HT-29 (cell line): ENCODE measurements around the gene EDC3. TPM values are rescaled to one million over a fixed set of nuclear protein-coding genes. Genes with fewer than 3 reads are reported as not detected.
"Not testable (repeated sequence)": the region's sequence is repeated elsewhere in the genome, so short reads cannot be mapped to it uniquely, and the experiment has no call there.

Experiments used
- DNase-seq: peaks from one replicate; pipeline ENCODE4 v3.0.0-alpha.2; 2015; ENCODE audit warnings: low spot score
- total RNA-seq: library from RNA; depleted of rRNA; stranded (reverse); fragments of >200 nt; shearing (Covaris generic); gene quantifications from 2 replicates; pipeline ENCODE4 v1.2.3, GENCODE V29; 2014

Gene EDC3
- total RNA-seq, 1 experiment from 2014 or later = 24.0 TPM

DNA sequence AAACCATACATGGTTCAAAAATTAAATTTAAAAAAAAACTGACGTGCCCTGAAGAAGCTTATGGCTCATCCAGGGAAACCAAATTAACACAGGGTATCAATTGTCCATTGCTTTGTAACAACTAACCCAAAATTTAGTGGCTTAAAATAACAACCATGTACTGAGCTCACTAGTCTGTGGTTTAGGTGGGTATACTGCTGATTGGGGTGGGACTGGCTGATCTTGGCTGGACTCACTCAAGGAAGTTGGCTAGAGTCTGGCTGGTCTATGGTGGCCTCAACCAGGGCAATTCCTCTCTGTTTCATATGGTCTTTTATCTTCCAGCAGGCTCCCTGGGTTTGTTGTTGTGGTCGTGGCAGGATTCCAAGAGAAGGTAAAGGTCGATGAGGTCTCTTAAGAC is 14.1 kb upstream of the EDC3 start:
- DNase-seq = no peak

DNA sequence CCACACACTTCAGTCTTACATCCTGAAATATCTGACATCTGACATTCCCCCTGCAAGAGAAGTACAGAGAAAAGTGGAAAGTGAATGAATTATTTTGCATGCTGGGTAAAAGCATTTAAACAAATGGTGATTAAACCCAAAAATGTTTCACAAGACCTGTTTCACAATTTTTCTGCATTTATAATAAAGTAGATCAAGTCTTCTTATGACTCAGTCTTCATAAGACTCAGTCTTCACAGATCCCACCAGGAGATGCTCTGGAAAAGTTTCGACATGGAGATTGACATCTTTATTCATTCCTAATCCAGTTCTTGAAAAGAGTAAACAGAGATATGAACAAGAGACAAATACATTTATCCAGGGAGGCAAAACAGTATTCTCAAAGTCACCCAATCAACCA is 13.2 kb upstream of the EDC3 start:
- DNase-seq = no peak

GRCh38 chr15:74696808-74697207 is 984 bp upstream of the EDC3 start:
- no peak for DNase-seq

- no peak for DNase-seq
Measured at GRCh38 chr15:74696398-74696729, 540 bp upstream of the EDC3 start.

- DNase-seq = no peak
Measured at GRCh38 chr15:74692327-74692726, 3.5 kb downstream of the EDC3 start.

DNA sequence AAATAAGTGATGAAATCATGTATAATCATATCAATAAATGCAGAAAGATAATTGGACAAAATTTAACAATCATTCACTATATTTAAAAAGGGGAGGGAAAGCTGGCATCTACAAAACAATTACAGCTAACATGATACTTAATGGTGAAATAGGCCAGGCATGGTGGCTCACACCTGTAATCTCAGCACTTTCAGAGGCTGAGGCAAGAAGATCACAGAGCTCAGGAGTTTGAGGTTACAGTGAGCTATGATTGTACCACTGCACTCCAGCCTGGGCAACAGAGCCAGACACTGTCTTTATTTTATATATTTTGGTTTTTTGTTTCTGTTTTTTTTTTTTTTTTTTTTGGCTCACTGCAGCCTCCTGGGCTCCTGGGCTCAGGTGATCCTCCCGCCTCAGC is 12.1 kb downstream of the EDC3 start:
- no peak for DNase-seq

DNA sequence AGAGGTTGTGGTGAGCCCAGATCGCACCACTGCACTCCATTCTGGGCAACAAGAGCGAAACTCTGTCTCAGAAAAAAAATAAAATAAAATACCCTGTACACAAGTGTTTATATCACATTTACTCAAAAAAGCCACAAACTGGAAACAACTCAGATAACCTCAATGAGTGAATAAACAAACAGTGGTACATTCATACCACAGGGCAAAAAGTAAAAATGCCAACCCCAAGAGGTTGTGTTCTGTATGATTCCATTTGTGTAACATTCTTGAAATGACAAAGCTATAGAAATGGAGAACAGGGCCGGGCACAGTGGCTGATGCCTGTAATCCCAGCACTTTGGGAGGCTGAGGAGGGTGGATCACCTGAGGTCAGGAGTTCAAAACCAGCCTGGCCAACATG is 12.9 kb downstream of the EDC3 start:
- DNase-seq = no peak

GRCh38 chr15:74680456-74680855 is 15.4 kb downstream of the EDC3 start:
- DNase-seq = no peak

DNA sequence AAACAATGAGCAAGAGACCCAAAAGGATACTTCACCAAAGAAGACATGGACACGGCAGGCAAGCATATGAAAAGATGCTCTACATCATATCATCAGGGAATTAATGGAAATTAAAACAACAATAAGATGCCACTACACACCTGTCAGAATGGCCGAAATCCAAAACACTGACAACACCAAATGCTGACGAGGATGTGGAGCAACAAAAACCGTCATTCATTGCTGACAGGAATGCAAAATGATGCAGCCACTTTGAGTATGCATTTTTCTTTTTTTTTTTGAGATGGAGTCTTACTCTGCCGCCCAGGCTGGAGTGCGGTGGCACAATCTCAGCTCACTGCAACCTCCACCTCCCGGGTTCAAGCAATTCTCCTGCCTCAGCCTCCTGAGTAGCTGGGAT is 19.0 kb downstream of the EDC3 start:
- DNase-seq = no peak

DNA sequence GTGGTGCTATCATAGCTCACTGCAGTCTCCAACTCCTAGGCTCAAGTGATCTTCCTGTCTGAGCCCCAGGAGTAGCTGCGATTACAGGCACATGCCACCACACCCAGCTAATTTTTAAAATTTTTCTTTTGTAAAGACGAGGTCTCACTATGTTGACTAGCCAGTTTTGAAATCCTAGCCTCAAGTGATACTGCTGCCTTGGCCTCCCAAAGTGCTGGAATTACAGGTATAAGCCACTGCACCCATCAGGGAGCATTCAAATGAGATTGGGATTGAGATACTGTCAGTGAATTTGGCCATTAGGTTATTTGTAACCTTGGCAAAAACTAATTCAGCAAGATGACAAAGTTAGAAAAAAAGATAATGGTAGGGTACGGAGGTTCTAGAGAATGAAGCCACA is 21.7 kb downstream of the EDC3 start:
- no peak for DNase-seq

DNA sequence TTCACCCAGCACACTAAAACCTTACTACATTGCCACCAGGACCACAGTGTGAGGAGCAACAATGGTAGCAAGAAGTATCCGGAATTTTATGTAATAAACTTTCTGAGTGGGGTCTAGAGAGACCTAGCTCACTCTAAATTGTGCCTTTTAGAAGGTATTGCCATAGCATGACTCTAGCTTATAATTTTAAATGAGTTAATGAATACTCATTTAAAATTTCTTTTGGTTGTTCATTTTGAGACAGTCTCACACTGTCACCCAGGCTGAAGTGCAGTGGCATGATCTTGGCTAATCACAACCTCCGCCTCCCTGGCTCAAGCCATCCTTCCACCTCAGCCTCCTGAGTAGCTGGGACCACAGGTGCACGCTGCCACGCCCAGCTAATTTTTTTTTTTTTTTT is 26.2 kb downstream of the EDC3 start:
- DNase-seq = no peak

DNA sequence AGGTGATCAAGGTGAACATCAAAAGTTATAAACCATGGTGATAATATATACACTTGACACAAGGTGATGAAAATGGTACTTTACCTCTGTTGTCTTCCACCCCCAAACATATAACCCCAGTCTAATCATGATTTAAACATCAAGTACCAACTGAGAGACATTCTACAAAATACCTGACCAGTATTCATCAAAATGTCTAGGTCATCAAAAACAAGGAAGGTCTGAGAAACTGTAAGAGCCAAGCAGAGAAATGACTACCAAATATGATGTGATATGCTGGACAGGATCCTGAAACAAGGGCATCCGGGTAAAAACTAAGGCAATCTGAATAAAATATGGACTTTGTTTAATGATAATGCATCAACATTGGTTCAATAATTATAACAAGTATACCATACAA is 27.8 kb downstream of the EDC3 start:
- no peak for DNase-seq

GRCh38 chr15:74664670-74665069 is 31.2 kb downstream of the EDC3 start:
- DNase-seq = no peak

DNA sequence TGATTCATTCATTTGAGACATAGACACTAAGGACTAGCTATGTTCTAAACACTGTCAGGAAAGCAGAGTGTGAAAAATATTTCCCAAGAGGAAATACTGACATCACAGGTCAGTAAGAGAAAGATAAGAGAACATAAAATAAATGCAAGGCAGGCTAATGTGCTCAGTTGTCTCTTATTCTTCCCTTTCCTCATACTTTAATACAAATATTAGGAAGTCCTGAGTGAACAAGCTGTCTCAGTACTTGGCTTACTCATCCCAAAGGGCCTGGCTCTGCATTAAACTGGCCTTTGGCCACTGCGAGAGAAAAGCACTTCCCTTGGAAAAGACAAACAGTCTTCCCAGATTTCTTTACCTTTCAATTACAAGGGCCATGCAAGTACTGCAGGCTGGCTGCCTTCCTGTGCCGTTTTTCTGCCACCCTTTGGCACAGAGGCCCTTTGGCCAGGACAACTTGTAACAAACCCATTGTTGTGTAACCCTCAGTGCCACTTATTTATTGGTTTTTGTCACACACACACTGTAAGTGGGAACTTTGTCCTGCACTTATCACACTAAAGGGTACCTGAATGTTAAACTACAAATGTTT is 31.7 kb downstream of the EDC3 start:
- peak; percentile 53 for DNase-seq

DNA sequence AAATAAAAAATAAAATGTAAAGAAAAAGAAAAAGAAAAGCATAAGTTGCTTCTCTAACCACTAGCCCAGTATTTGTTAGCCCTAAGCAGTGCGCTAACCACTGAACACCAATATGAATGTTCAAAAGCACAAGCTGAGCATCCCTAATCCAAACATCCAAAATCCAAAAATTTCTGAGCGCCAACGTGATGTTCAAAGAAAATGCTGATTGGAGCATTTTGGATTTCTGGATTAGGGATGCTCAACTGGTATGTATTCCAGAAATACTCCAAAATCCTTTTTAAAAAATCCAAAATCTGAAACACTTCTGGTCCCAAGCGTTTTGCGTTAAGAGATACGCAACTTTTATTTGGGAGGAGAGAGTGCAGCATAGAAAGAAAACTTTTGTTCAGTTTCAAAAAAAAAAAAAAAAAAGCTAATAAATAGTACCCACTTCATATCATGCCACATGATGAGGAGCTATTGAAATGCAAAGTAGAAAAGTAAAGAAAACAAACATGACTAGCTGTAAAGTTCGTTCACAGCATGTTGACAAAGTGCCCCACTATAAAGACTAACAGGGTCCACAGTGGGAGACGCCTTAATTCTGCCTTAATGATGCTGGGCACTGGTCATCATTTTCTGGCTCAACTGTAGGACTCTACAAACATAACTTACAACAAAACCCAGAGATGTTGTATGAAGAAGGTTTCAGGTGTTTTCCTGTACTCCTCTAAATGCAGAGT is 32.4 kb downstream of the EDC3 start:
- DNase-seq = no peak

DNA sequence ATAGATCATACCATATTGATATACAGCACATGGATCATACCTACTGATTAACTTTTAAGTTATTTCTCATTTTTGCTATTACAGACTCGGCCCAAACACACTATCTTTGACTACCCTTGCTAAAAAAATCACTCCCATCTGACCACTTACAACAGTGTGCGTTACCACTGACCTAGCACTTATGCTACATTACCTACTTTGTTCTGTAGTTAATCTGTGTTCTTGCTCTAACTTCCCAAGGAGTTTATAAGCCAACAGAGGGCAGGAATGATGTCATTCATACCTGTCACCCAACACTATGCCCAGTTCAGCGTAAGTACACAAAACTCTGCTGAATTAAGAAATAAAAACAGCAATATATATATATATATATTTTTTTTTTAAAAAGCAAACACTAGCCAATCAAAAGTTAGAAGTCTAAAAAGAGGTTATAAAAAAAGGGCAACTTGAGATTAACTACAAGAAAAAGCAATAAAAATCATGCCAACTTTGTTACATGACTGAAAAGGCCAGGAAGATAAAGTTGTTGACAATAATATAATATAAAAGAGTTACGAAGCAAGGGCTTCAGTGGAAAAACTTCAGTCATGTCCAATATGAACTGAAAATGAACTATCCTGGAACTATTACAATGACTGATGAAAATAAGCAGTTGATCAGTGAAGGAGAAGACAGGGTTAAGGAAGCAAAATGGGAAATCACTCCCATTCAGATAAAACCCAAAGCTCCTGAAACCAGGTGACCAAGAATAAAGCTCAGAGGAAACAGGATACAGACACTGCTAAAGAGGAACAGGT is 33.6 kb downstream of the EDC3 start:
- DNase-seq = no peak

- not testable (repeated sequence) for DNase-seq
Measured at GRCh38 chr15:74661280-74661679, 34.5 kb downstream of the EDC3 start.

DNA sequence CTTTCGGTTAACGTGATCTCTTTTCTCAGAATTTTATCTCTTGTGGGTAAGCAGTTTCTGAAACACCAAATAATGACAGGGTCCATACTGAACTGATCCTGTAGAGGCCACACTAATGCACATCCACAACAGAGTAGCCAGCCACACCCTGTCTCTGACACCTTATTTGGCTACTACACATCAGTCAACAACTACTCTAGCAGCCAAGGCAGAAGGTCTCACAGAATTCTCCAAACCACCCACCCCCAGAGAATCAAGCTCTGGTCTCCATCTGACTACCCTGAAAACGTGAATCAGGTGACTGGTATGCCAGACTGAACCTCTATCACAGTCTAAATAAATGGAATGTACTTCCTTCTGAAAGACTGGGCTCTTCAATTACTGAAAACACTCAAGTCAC is 38.0 kb downstream of the EDC3 start:
- DNase-seq = no peak

- DNase-seq = no peak
Measured at GRCh38 chr15:74656935-74657535, 38.8 kb downstream of the EDC3 start.

- DNase-seq = no peak
Measured at GRCh38 chr15:74655424-74655823, 40.4 kb downstream of the EDC3 start.

DNA sequence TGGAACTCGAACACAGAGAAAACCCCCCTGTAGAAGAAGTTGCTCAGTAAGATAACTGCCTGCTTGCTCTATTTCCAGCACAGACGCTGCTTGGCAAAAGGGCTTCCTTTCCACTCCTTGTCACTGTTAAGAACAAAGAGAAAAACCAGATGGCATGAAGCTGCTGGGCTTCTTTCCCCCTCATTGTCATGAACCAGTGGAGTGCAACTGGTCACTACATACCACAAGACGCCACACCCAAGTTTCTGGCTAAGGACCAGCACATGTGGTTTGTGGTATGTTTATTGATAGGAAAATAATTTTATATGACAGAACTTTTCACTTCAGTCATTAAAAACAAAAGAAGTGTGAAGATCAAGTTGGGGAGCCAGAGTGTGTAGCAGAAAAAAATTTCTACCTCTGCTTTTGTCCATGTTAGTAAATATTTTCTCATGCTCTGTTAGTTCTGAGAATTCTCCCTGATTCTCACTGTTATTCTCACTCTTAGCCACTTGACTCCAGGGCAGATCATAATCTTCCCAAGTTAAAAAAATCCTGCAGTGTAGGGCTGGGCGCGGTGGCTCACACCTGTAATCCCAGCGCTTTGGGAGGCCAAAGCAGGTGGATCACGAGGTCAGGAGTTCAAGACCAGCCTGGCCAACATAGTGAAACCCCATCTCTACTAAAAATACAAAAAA is 42.3 kb downstream of the EDC3 start:
- DNase-seq = peak; percentile 77

DNA sequence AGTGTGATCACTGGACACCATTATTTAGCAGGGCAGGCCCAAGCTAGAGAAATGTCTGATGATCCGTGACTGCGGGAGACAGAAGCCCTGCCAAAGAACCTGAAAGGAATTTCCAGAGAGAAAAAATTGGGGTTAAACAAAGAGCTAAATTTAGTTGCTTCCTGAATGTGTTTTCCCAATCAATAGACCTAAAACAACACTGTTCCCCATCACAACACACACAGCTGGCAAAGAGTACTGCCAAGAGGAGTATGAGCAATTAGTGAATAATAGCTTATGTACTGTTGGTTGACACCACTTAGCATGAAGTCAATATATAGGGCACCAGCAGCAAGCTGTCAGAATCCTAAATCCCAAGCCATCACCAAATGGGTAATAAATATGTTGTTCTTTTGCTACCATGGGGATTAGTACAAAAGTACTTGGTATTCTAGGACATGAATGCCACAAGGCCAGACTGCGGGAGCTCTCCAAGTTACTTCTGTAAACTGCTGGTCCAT is 44.5 kb downstream of the EDC3 start:
- no peak for DNase-seq
